GM12865 (cell line): Measurements from ENCODE around the gene RNF103.

ENCODE experiments used
- DNase-seq: peaks from one replicate; pipeline ENCODE4 v3.0.0; 2010; ENCODE audit warnings: low read depth
- H3K4me3 ChIP-seq: 2 replicates; pipeline ENCODE4 v1.5.1; 2011; ENCODE audit warnings: mild to moderate bottlenecking, low read depth, low read length, control low read depth
- TF ChIP-seq, protein P1 (sequence below): IDR thresholded peaks from 2 replicates; pipeline ENCODE4 v1.5.1; 2011; ENCODE audit warnings: low read length, control low read depth, low read depth, inconsistent platforms; ENCODE audit not compliant: insufficient read depth; ENCODE audit errors: missing control alignments

Gene RNF103

DNA sequence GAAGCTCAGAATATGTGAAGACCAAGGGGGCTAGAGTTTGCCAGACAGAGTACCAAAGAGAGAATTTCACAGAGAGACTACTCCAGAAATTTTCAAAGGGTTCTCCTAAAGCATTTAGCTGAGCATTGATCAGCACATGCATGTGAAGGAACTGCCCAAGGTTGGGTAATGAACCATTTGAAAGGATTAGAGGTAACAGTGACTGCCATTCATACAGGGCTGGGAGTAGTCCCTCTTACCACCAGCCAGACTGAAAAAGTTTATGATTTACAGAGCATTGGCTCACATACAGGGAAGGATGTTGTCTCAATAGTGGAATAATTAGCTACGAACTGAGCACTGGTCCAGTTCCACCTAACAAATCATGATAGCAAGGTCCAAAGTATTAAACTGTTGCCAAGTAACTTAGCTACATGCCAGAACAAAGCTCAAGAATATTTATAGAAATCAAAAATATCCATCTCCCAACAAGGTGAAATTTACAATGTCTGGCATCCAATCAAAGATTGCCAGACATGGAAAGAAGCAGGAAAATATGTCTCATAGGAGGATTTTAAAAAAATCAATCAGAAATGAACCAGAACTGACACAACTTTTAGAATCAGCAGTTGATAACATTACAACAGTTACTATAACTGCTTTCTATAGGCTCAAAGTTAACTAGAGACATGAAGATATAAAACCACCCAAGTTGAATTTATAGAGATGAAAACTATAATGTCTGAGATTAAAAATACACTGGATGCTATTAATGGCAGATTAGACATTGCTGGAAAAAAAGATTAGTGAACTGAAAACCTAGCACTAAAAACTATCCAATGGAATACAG lies 25.7 kb upstream of the RNF103 start:
- TF ChIP-seq, protein P1, sequence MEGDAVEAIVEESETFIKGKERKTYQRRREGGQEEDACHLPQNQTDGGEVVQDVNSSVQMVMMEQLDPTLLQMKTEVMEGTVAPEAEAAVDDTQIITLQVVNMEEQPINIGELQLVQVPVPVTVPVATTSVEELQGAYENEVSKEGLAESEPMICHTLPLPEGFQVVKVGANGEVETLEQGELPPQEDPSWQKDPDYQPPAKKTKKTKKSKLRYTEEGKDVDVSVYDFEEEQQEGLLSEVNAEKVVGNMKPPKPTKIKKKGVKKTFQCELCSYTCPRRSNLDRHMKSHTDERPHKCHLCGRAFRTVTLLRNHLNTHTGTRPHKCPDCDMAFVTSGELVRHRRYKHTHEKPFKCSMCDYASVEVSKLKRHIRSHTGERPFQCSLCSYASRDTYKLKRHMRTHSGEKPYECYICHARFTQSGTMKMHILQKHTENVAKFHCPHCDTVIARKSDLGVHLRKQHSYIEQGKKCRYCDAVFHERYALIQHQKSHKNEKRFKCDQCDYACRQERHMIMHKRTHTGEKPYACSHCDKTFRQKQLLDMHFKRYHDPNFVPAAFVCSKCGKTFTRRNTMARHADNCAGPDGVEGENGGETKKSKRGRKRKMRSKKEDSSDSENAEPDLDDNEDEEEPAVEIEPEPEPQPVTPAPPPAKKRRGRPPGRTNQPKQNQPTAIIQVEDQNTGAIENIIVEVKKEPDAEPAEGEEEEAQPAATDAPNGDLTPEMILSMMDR, result no peak
- no peak for DNase-seq
- no peak overlapping the region for H3K4me3 ChIP-seq

DNA sequence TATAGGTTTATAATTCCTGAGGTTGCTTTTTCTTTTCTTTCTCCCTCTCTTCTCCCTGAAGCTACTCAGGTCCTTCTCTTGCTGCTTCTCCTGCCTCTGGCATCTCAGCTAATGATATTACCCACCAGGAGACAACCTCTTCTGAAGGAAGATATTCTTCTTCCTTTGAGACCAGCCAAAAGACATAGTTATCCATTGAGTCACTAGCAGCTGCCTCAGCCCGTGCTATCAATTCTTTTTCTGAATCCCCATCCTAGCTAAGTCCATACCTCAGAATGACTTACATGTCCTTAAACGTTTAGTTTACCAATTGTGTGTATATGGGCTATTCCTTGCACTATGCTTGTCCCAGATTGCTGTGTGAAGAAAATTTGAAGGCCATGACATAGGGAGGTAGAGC lies 25.0 kb upstream of the RNF103 start:
- DNase-seq, result no peak
- TF ChIP-seq, protein P1, result no peak
- H3K4me3 ChIP-seq, result no peak overlapping the region

DNA sequence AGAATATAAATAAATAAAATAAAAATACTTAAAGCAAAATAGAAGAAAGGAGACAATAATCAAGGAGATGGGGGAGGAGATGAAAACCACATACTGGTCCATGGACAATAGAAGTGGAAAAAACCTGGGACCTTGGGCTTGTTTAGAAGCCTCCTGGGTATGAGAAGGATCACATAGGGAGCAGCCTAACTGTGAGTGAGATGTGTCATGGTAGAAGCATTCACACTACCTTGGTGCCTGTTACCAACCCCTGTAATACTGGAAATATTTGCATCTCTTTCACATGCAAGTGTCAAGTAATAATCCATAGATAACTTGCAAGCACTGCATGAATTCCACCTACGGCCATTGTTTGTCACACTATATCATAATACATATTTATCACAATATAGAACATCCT lies 23.2 kb upstream of the RNF103 start:
- TF ChIP-seq, protein P1, result no peak
- H3K4me3 ChIP-seq, result no peak overlapping the region
- no peak for DNase-seq

DNA sequence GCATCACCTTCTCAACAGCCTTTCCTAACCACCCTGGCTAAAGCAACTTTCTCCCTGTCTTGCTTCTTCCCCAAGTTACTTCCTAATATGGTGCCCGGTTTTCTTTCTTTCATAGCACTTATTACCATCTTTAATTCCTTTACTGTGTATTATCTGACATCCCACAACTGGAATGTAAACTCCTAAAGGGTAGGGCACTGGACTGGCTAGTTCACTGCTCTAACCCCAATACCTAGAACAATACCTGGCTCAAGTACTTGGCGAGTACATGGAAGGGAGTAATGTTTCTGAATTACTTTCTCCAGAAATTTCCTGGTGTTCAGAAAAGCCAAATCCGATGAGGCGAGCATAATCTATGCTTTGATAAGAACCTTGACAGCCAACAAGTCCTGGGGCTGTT lies 22.7 kb upstream of the RNF103 start:
- H3K4me3 ChIP-seq, result no peak overlapping the region
- TF ChIP-seq, protein P1, result no peak
- no peak for DNase-seq

DNA sequence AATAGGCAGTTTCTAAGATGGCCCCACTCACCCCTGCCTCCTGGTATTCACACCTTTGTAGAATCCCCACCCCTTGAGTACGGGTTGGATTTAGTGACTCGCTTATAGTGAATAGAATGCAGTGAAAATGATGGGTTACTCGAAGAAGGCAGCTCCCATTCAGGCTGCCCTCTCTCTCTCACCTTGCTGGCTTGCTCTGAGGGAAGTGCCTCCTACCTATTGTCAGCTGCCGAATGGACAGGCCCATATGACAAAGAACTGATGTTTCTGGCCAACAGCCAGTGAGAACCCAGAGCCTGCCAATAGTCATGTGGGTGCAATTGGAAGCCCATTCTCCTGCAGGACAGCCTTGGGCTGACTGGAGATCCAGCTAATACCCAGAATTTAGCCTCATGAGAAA lies 22.1 kb upstream of the RNF103 start:
- H3K4me3 ChIP-seq, result no peak overlapping the region
- no peak for DNase-seq
- TF ChIP-seq, protein P1, result no peak

DNA sequence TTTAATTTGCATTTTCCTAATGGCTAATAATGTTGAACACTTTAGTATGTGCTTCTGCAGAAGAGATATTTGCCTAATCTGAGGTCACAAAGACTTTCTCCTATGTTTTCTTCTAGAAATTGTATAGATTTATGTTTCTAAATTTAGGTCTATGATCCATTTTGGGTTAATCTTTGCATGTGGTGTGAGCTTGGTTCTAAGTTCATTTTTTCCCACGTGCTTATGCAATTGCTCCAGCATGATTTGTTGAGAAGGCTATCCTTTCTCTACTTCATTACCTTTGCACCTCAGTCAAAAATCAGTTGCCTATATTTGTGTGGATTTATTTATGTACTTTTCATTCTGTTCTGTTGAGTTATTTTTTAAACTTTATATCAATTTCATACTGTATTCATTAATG lies 15.0 kb upstream of the RNF103 start:
- H3K4me3 ChIP-seq, result no peak overlapping the region
- DNase-seq, result no peak
- TF ChIP-seq, protein P1, result no peak

DNA sequence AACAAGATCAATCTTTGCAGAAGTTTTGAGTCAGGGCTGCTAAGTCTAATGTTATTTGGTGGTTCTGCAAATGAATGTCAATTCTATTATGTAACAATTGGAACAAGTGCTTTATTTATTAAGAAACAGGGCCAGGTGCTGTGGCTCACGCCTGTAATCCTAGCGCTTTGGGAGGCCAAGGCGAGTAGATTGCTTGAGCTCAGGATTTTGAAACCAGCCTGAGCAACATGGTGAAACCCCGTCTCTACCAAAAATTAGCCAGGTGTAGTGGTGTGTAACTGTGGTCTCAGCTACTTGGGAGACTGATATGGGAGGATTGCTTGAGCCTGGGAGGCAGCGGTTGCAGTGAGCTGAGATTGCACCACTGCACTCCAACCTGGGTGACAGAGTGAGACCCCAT lies 13.2 kb upstream of the RNF103 start:
- DNase-seq, result no peak
- TF ChIP-seq, protein P1, result no peak
- H3K4me3 ChIP-seq, result no peak overlapping the region
